Activated T-cell treated with anti-CD3 and anti-CD28 coated beads, Interleukin-2, amount 50 U/mL, for 48 hours (primary cell): ENCODE measurements around the gene ANKRD13A.
"Not testable (repeated sequence)": the region's sequence is repeated elsewhere in the genome, so short reads cannot be mapped to it uniquely, and the experiment has no call there.

Experiments
- DNase-seq, 2 experiments: peaks; one replicate each; pipeline ENCODE4 v3.0.0-alpha.2; 2020

Gene ANKRD13A

GRCh38 chr12:110049666-110050065, 50.4 kb downstream of the ANKRD13A start:
- DNase-seq: not testable (repeated sequence)

GRCh38 chr12:110050927-110051326, 51.7 kb downstream of the ANKRD13A start:
- DNase-seq: no peak

GRCh38 chr12:110055375-110056352, 56.4 kb downstream of the ANKRD13A start:
- peak; percentile 69 to 70 for DNase-seq

GRCh38 chr12:110056643-110057042, 57.4 kb downstream of the ANKRD13A start:
- DNase-seq: peak in 1 of 2 experiments; percentile 42

- no peak for DNase-seq
Measured at GRCh38 chr12:110058875-110059615, 59.8 kb downstream of the ANKRD13A start.

- no peak for DNase-seq
Measured at GRCh38 chr12:110059651-110060000, 60.4 kb downstream of the ANKRD13A start.

- DNase-seq: no peak
Measured at GRCh38 chr12:110062241-110062640, 63.0 kb downstream of the ANKRD13A start.

GRCh38 chr12:110065540-110065939, 66.3 kb downstream of the ANKRD13A start:
- DNase-seq: peak in 1 of 2 experiments; percentile 44

GRCh38 chr12:110067531-110067930, 68.3 kb downstream of the ANKRD13A start:
- no peak for DNase-seq

- DNase-seq: not testable (repeated sequence)
Measured at GRCh38 chr12:110068115-110068514, 68.9 kb downstream of the ANKRD13A start.

- no peak for DNase-seq
Measured at GRCh38 chr12:110068654-110069053, 69.4 kb downstream of the ANKRD13A start.

GRCh38 chr12:110071504-110071903, 72.3 kb downstream of the ANKRD13A start:
- no peak for DNase-seq

- DNase-seq: no peak
Measured at GRCh38 chr12:110071967-110072366, 72.7 kb downstream of the ANKRD13A start.

- DNase-seq: not testable (repeated sequence)
Measured at GRCh38 chr12:110072636-110073035, 73.4 kb downstream of the ANKRD13A start.

GRCh38 chr12:110073049-110073831, 74.0 kb downstream of the ANKRD13A start:
- DNase-seq: peak; percentile 53 to 60

GRCh38 chr12:110074089-110074488, 74.9 kb downstream of the ANKRD13A start:
- no peak for DNase-seq

GRCh38 chr12:110075880-110076279, 76.7 kb downstream of the ANKRD13A start:
- DNase-seq: no peak

- no peak for DNase-seq
Measured at GRCh38 chr12:110077800-110078199, 78.6 kb downstream of the ANKRD13A start.

GRCh38 chr12:110079477-110080400, 80.5 kb downstream of the ANKRD13A start:
- peak; percentile 82 for DNase-seq

- no peak for DNase-seq
Measured at GRCh38 chr12:110080410-110080809, 81.2 kb downstream of the ANKRD13A start.

- DNase-seq: no peak
Measured at GRCh38 chr12:110084314-110085015, 85.2 kb downstream of the ANKRD13A start.
